WERI-Rb-1 (cell line): ENCODE data around the gene LOX.

Experiments
- DNase-seq: peaks from one replicate; pipeline ENCODE4 v3.0.0-alpha.2; 2020
- H3K27ac ChIP-seq: fragments of 250-450 bp; sonication (Bioruptor Pico); 2 replicates; pipeline ENCODE4 v1.5.1; 2020; ENCODE audit warnings: mild to moderate bottlenecking, moderate library complexity
- H3K27me3 ChIP-seq: fragments of 250-450 bp; sonication (Bioruptor Pico); 2 replicates; pipeline ENCODE4 v1.5.1; 2021; ENCODE audit warnings: mild to moderate bottlenecking, low read depth, moderate library complexity; ENCODE audit not compliant: insufficient read depth, severe bottlenecking
- H3K36me3 ChIP-seq: fragments of 250-450 bp; sonication (Bioruptor Pico); 2 replicates; pipeline ENCODE4 v1.5.1; 2020; ENCODE audit warnings: mild to moderate bottlenecking, moderate library complexity
- H3K4me3 ChIP-seq: 2 replicates; pipeline ENCODE4 v1.5.1; 2011; ENCODE audit warnings: low read depth, mild to moderate bottlenecking, control low read depth, low read length
- H3K9me3 ChIP-seq: fragments of 250-450 bp; sonication (Bioruptor Pico); 2 replicates; pipeline ENCODE4 v1.5.1; 2021; ENCODE audit warnings: mild to moderate bottlenecking, moderate library complexity; ENCODE audit not compliant: severe bottlenecking
- CTCF ChIP-seq: IDR thresholded peaks from 2 replicates; pipeline ENCODE4 v1.5.1; 2011; ENCODE audit warnings: low read depth, mild to moderate bottlenecking, control low read depth, inconsistent platforms, low read length

Gene LOX, protein sequence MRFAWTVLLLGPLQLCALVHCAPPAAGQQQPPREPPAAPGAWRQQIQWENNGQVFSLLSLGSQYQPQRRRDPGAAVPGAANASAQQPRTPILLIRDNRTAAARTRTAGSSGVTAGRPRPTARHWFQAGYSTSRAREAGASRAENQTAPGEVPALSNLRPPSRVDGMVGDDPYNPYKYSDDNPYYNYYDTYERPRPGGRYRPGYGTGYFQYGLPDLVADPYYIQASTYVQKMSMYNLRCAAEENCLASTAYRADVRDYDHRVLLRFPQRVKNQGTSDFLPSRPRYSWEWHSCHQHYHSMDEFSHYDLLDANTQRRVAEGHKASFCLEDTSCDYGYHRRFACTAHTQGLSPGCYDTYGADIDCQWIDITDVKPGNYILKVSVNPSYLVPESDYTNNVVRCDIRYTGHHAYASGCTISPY

DNA sequence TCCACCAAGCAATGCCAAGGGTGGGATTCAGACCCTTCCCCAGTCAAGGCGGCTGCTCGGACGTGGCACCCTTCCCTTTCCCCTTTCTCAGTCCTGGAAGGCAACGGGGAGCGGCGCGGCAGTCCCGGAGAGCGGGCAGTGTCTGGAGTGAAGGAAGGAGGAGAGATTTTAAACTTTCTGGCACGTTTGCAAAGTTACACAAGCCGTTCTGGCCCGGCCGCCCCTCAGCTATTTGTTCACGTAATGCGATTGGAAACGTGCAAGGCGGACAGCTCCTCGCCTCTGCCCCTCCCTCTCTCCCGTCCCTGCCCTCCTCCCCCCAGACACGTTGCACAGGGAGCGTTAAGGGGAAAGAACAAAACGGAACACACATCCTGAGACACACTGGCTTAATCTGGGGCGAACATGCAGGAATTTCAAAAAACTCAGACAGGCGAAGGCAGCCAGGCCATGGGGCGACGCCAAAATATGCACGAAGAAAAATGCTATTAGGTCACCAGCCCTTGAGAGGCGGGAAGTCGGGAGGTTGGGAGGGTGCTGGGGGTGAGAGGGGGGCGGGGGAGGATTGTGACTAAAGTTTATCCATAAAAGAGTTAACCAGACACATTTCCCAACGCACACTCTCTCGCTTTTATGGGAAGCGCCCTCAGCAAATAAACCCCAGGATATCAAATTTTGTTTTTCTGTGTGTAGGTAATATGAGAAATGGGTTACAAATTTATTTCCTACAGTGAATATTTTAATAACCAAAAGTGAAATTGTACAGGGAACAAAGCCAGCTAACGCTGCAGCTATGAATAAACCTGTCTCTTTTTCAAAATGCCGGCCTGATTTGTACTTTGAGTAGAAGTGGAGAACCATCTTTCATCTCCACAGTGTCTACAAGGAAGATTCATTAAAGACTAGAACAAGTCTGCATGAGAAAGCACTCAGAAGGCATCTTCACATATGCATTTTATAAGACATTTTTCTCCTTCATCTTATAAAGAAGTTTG lies at the start of gene LOX:
Gene LOX (minus strand): TSS at position 144 of the 995 bp plus-strand sequence. CDS start 274 bp downstream, outside the sequence.
- H3K27ac ChIP-seq: no peak within 1 kb of the TSS
- H3K4me3 ChIP-seq: peak within 1 kb of the TSS; percentile 54
- no peak for TF ChIP-seq CTCF
- peaks cover 5% of the 10 kb centered on the region for H3K27me3 ChIP-seq
- H3K36me3 ChIP-seq: no peaks in the 10 kb centered on the region
- H3K9me3 ChIP-seq: no peaks in the 10 kb centered on the region
- DNase-seq: peak; percentile 24

- no peak for DNase-seq
- H3K9me3 ChIP-seq: no peaks in the 10 kb centered on the region
- no peak overlapping the region for H3K4me3 ChIP-seq
- H3K27me3 ChIP-seq: no peaks in the 10 kb centered on the region
- TF ChIP-seq CTCF: no peak
- H3K27ac ChIP-seq: no peak overlapping the region
- H3K36me3 ChIP-seq: no peaks in the 10 kb centered on the region
These were observed 48.8 kb upstream of the LOX start for GRCh38 chr5:122126756-122127321.

- Histone ChIP-seq H3K27me3 (no peaks in the 10 kb centered on the region), H3K4me3 (no peak overlapping the region), H3K27ac (no peak overlapping the region), H3K9me3 (no peaks in the 10 kb centered on the region), H3K36me3 (no peaks in the 10 kb centered on the region)
- no peak for TF ChIP-seq CTCF
- no peak for DNase-seq
These were observed 48.2 kb upstream of the LOX start for GRCh38 chr5:122126177-122126755.

DNA sequence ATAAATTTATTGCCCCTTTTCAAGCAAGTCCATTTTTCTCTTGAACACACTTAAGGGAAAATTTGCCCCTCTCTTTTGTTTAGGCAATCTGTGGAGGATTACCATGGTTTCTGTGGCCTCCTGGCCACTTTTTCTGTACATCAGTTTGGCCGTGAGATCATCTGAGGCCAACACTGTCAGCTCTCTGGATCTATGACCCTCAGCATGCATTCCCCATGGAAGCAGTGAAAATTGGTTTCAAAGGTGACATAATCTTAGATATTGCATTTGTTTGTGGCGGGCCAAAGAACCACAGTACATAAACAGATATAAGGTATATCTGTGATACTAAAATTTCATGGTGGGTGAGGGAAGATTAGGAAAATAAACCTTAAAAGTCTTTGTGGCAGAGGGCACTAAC lies 46.7 kb upstream of the LOX start:
- no peak overlapping the region for H3K4me3 ChIP-seq
- no peaks in the 10 kb centered on the region for H3K36me3 ChIP-seq
- no peak for TF ChIP-seq CTCF
- H3K9me3 ChIP-seq: no peaks in the 10 kb centered on the region
- no peak for DNase-seq
- H3K27ac ChIP-seq: no peak overlapping the region
- H3K27me3 ChIP-seq: no peaks in the 10 kb centered on the region
